ENCODE results near the gene LRRC7.

DNA sequence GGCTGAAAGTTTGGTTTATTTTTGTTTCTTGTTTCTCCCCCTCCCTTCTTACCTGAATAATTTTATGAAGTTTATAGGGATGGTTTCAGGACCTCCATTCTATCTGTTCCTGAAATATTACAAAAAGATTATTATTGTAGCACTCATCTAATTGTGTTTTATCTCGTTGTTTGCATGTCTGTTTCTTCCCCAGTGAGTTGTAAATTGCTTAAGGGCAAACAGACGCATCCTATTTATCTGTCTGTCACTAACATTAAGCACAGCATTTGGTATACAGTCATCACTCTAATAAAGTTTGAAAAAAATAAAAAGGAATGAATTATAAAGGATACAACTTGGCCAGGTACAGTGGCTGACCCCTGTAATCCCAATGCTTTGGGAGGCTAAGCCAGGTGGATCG is 123.5 kb downstream of the LRRC7 start:
- TF ChIP-seq, protein P1, sequence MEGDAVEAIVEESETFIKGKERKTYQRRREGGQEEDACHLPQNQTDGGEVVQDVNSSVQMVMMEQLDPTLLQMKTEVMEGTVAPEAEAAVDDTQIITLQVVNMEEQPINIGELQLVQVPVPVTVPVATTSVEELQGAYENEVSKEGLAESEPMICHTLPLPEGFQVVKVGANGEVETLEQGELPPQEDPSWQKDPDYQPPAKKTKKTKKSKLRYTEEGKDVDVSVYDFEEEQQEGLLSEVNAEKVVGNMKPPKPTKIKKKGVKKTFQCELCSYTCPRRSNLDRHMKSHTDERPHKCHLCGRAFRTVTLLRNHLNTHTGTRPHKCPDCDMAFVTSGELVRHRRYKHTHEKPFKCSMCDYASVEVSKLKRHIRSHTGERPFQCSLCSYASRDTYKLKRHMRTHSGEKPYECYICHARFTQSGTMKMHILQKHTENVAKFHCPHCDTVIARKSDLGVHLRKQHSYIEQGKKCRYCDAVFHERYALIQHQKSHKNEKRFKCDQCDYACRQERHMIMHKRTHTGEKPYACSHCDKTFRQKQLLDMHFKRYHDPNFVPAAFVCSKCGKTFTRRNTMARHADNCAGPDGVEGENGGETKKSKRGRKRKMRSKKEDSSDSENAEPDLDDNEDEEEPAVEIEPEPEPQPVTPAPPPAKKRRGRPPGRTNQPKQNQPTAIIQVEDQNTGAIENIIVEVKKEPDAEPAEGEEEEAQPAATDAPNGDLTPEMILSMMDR (IDR thresholded peaks at IDR 0.05), result no peak
- TF ChIP-seq EP300 (IDR thresholded peaks at IDR 0.05), result no peak
